ENCODE data around the gene C1QTNF6.

C1QTNF6 gene

DNA sequence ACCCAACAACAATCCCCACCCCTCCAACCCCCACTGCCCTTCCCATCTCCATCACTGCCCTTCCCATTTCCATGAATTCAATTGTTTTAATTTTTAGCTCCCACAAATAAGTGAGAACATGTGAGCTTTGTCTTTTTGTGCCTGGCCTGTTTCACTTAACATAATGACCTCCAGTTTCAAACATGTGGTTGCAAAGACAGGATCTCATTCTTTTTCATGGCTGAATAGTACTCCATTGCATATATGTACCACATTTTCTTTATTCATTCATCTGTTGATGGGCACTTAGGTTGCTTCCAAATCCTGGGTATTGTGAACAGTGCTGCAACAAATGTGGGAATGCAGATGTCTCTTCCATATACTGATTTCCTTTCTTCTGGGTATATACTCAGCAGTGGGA lies 37.3 kb downstream of the C1QTNF6 start:
- H3K4me3 ChIP-seq (ENCODE audit: low read depth, low read length): no peak overlapping the region
- no peak for TF ChIP-seq CTCF (IDR thresholded peaks at IDR 0.05; ENCODE audit: control insufficient read depth, extremely low read depth, insufficient read depth)
- DNase-seq (ENCODE audit: low read depth): no peak

GRCh38 chr22:37148742-37149665 lies 39.0 kb downstream of the C1QTNF6 start:
- H3K4me3 ChIP-seq (ENCODE audit: low read depth, low read length): no peak overlapping the region
- TF ChIP-seq CTCF (IDR thresholded peaks at IDR 0.05; ENCODE audit: control insufficient read depth, extremely low read depth, insufficient read depth): no peak
- no peak for DNase-seq (ENCODE audit: low read depth)

- TF ChIP-seq CTCF (IDR thresholded peaks at IDR 0.05; ENCODE audit: control insufficient read depth, extremely low read depth, insufficient read depth): no peak
- DNase-seq (ENCODE audit: low read depth): no peak
- no peak overlapping the region for H3K4me3 ChIP-seq (ENCODE audit: low read depth, low read length)
Observed at GRCh38 chr22:37148031-37148651, 39.9 kb downstream of the C1QTNF6 start.

- DNase-seq (ENCODE audit: low read depth): peak; percentile 53
- TF ChIP-seq CTCF (IDR thresholded peaks at IDR 0.05; ENCODE audit: control insufficient read depth, extremely low read depth, insufficient read depth): no peak
- H3K4me3 ChIP-seq (ENCODE audit: low read depth, low read length): no peak overlapping the region
Observed at GRCh38 chr22:37147186-37147990, 40.7 kb downstream of the C1QTNF6 start.

DNA sequence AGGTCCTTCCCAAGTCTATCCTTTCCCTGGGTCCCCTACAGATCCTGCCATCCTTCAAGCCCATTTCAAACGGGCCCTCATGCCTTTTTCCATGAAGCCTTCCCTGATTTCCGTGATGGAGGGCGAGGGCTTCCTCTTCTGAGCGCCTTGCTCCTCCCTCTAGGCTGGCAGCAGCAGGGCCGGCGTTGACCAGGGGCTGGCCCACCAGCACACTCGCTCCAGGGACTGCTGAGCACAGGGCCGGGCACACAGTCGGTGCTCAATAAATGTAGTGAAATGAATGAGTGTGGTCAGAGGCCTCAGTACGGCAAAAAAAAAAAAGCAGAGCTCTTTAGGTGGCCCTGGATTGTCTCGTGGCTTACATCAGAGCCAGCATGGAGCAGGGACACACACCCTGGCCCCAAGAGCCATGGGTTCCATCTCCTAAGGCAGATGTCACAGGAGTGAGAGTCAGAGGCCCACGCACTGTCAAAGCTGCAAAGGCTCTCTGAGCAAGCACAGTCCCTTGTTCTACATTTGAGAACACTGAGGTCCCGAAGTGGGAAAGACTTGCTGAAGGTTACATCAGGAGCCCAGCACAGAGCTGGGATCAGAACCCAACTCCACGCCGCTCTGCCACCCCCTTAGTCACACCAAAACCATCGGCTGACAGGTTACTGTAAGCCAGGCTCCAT lies 41.4 kb downstream of the C1QTNF6 start:
- H3K4me3 ChIP-seq (ENCODE audit: low read depth, low read length): no peak overlapping the region
- DNase-seq (ENCODE audit: low read depth): no peak
- no peak for TF ChIP-seq CTCF (IDR thresholded peaks at IDR 0.05; ENCODE audit: control insufficient read depth, extremely low read depth, insufficient read depth)

GRCh38 chr22:37146051-37146385 lies 42.0 kb downstream of the C1QTNF6 start:
- DNase-seq (ENCODE audit: low read depth): no peak
- H3K4me3 ChIP-seq (ENCODE audit: low read depth, low read length): no peak overlapping the region
- TF ChIP-seq CTCF (IDR thresholded peaks at IDR 0.05; ENCODE audit: control insufficient read depth, extremely low read depth, insufficient read depth): no peak

Data from LNCaP clone FGC (cell line).